ENCODE measurements around the gene PAEP. TPM values are rescaled to one million over a fixed set of nuclear protein-coding genes. Genes with fewer than 3 reads are reported as not detected.

Gene PAEP
- total and polyA plus RNA-seq, 3 donors from 2014 or later: 2.5 TPM; not detected in 2

DNA sequence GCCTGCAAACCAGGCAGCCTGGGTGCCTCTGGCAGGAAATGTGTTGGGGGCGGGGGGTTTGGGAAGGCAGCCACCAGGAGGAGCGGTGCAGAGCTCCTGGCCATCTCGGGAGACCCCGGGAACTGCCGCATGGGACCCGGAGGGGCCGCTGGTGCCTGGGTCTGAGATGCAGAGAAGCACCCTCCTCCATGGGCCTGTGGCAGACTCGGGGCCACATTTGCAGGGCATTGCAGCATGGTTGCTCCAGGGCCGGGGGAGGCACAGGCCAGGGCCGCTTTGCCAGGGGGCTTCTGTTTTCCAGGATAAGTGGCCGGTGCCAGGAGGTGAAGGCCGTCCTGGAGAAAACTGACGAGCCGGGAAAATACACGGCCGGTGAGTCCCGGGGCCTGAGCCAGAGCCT lies 38.6 kb upstream of the PAEP start:
- H3K27ac ChIP-seq: no peak overlapping the region
- TF ChIP-seq CTCF (IDR thresholded peaks at IDR 0.05) (no peak), POLR2A (IDR thresholded peaks at IDR 0.05) (no peak)
- no peaks in the 10 kb centered on the region for H3K4me1 ChIP-seq
- H3K9me3 ChIP-seq: no peaks in the 10 kb centered on the region
- H3K27me3 ChIP-seq: no peaks in the 10 kb centered on the region
- no peaks in the 10 kb centered on the region for H3K36me3 ChIP-seq (ENCODE audit: low read depth, missing control alignments)
- 74 to 84% methylated on average over 15 to 17 of the region's 17 CpGs for WGBS, 2 donors
- intact Hi-C loops (cut with DNase I; ENCODE audit: low total_unique reads): no loop called here
- H3K4me3 ChIP-seq: no peak overlapping the region
- no peak for DNase-seq

DNA sequence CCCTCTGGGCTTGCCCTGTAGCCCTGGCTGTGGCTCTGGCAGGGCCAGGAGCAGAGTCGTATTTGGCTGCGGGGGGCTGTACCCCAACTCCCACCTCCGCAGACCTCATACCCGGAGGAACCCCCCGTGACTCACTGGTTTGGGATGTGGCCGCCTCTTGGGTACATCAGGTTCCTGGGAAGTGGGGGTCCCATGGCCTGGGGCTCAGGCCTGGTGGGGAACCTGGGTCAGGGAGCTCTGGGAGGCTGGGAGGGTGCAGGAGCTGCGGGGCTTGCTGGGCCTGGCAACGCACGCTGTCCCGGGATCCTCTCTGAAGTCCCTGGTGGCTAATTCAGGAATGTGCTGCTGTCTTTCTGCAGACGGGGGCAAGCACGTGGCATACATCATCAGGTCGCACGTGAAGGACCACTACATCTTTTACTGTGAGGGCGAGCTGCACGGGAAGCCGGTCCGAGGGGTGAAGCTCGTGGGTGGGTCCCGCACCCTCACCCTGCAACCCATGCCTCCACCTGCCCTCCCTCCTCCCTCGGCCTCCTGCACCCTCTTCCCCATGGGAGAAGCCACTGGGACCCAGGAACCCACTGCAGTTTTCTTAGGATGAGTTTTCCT lies 37.9 kb upstream of the PAEP start:
- Histone ChIP-seq H3K4me3 (no peak overlapping the region), H3K27ac (no peak overlapping the region), H3K27me3 (no peaks in the 10 kb centered on the region), H3K9me3 (no peaks in the 10 kb centered on the region), H3K36me3 (ENCODE audit: low read depth, missing control alignments) (no peaks in the 10 kb centered on the region), H3K4me1 (no peaks in the 10 kb centered on the region)
- intact Hi-C loops (cut with DNase I; ENCODE audit: low total_unique reads): no loop called here
- TF ChIP-seq POLR2A (IDR thresholded peaks at IDR 0.05) (no peak), CTCF (IDR thresholded peaks at IDR 0.05) (no peak)
- DNase-seq: no peak
- 82 to 100% methylated on average over 2 to 21 of the region's 21 CpGs for WGBS, 2 donors

- TF ChIP-seq POLR2A (IDR thresholded peaks at IDR 0.05): no peak
- no peak for TF ChIP-seq CTCF (IDR thresholded peaks at IDR 0.05)
Observed at GRCh38 chr9:135524130-135524861, 37.3 kb upstream of the PAEP start.

DNA sequence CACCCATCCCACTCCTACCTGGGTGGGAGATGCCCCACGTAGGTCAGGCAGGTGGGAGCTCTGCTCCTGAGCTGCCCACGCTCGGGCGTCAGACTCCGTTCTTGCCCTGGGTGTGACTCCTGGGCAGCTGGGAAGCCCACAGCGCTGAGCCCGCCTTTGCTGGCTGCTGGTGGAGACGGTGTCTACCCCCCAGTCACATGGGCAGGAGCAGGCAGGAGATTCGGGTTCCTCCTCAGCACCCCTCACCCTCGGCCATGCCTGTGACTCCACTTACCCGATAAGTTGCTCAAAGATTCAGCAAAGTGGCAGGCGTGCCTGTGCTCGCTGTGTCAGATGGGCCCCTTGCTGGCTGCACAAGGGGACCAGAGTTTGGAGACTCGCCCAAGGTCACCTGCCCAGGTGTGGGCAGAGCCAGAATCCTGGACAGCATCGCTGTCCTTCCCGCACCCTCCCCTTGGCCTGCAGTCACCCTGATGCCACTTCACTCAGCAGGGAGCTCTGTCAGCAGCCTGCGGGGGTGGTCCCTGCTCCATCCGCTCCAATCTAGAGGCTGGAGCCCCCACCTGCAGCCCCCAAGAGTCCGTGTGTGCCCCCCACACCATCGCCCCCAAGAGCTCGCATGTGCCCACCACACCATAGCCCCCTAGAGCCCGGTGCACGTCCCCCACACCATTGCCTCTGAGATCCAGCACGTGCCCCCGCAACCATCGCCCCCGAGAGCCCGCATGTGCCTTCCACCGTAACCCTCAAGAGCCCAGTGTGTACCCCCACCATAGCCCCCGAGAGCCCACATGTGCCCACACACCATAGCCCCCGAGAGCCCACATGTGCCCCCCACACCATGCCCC lies 36.1 kb upstream of the PAEP start:
- no peak overlapping the region for H3K27ac ChIP-seq
- WGBS, 2 donors: 74 to 82% methylated on average over 24 to 31 of the region's 31 CpGs
- H3K9me3 ChIP-seq: no peaks in the 10 kb centered on the region
- intact Hi-C loops (cut with DNase I; ENCODE audit: low total_unique reads): no loop called here
- DNase-seq: no peak
- H3K36me3 ChIP-seq (ENCODE audit: low read depth, missing control alignments): no peaks in the 10 kb centered on the region
- no peaks in the 10 kb centered on the region for H3K27me3 ChIP-seq
- no peak for TF ChIP-seq POLR2A (IDR thresholded peaks at IDR 0.05)
- no peak for TF ChIP-seq CTCF (IDR thresholded peaks at IDR 0.05)
- H3K4me3 ChIP-seq: no peak overlapping the region
- no peaks in the 10 kb centered on the region for H3K4me1 ChIP-seq

More at GRCh38 chr9:135524130-135524861, 37.3 kb upstream of the PAEP start:
- intact Hi-C loops (cut with DNase I; ENCODE audit: low total_unique reads): no loop called here
- H3K36me3 ChIP-seq (ENCODE audit: low read depth, missing control alignments): no peaks in the 10 kb centered on the region
- no peak for DNase-seq
- no peaks in the 10 kb centered on the region for H3K27me3 ChIP-seq
- WGBS, 2 donors: 52 to 66% methylated on average over 16 to 27 of the region's 27 CpGs
- no peaks in the 10 kb centered on the region for H3K4me1 ChIP-seq
- no peak overlapping the region for H3K27ac ChIP-seq
- H3K4me3 ChIP-seq: no peak overlapping the region
- H3K9me3 ChIP-seq: no peaks in the 10 kb centered on the region
